Activated CD4-positive, CD25-positive, alpha-beta regulatory T cell (primary cell): Measurements from ENCODE around the gene KRTAP11-1.

Source experiments
- DNase-seq, 4 experiments: peaks; one replicate each; lab custom pipeline; 2025; lab: John Stamatoyannopoulos, UW

The KRTAP11-1 gene

GRCh38 chr21:30881480-30881879, at the start of gene KRTAP11-1:
Gene KRTAP11-1 (minus strand): TSS chr21:30881580. CDS start chr21:30881524, 56 bp downstream.
- no peak for DNase-seq

- no peak for DNase-seq
Observed at GRCh38 chr21:30924146-30924700, 42.8 kb upstream of the KRTAP11-1 start.

- DNase-seq, result no peak
Observed at GRCh38 chr21:30921129-30921528, 39.7 kb upstream of the KRTAP11-1 start.

GRCh38 chr21:30917557-30917956, 36.2 kb upstream of the KRTAP11-1 start:
- DNase-seq, result no peak

- DNase-seq, result no peak
Observed at GRCh38 chr21:30900881-30901280, 19.5 kb upstream of the KRTAP11-1 start.

- DNase-seq, result no peak
Observed at GRCh38 chr21:30882866-30883597, 1.7 kb upstream of the KRTAP11-1 start.

- DNase-seq, result no peak
Observed at GRCh38 chr21:30880914-30881313, 466 bp downstream of the KRTAP11-1 start.

GRCh38 chr21:30874526-30874925, 6.9 kb downstream of the KRTAP11-1 start:
- DNase-seq, result no peak

GRCh38 chr21:30847627-30848500, 33.5 kb downstream of the KRTAP11-1 start:
- no peak for DNase-seq

GRCh38 chr21:30842990-30843389, 38.4 kb downstream of the KRTAP11-1 start:
- no peak for DNase-seq

- no peak for DNase-seq
Observed at GRCh38 chr21:30839304-30839703, 42.1 kb downstream of the KRTAP11-1 start.

- DNase-seq, result no peak
Observed at GRCh38 chr21:30838536-30838935, 42.8 kb downstream of the KRTAP11-1 start.

- DNase-seq, result no peak
Observed at GRCh38 chr21:30831194-30831765, 50.1 kb downstream of the KRTAP11-1 start.
